Astrocyte (in vitro differentiated cells and primary cell): ENCODE data around the gene NELFB. TPM values are rescaled to one million over a fixed set of nuclear protein-coding genes. Genes with fewer than 3 reads are reported as not detected.

Experiments
- DNase-seq: peaks from one replicate; pipeline ENCODE4 v3.0.0-alpha.2; 2010; ENCODE audit warnings: low read depth
- FAIRE-seq: peaks from 2 replicates; lab custom pipeline; 2011; peaks lifted over from hg19 to GRCh38; lab: Jason Lieb, UNC
- H2AFZ ChIP-seq: 2 replicates; pipeline ENCODE4 v1.6.0; 2012; ENCODE audit warnings: low read depth, low read length, inconsistent platforms
- H3K27ac ChIP-seq: 2 replicates; pipeline ENCODE4 v1.5.1; 2011; ENCODE audit warnings: low read depth, low read length, inconsistent platforms
- H3K27me3 ChIP-seq: 2 replicates; pipeline ENCODE4 v1.6.0; 2011; ENCODE audit warnings: low read length, inconsistent platforms; ENCODE audit not compliant: insufficient read depth
- H3K36me3 ChIP-seq: 2 replicates; pipeline ENCODE4 v1.5.1; 2011; ENCODE audit warnings: low read length, inconsistent platforms; ENCODE audit not compliant: insufficient read depth
- H3K4me1 ChIP-seq: 2 replicates; pipeline ENCODE4 v1.5.1; 2011; ENCODE audit warnings: low read length, inconsistent platforms; ENCODE audit not compliant: insufficient read depth
- H3K4me2 ChIP-seq: 2 replicates; pipeline ENCODE4 v1.6.0; 2012; ENCODE audit warnings: low read length, inconsistent platforms
- H3K4me3 ChIP-seq: 2 replicates; pipeline ENCODE4 v1.5.1; 2011; ENCODE audit warnings: low read depth, mild to moderate bottlenecking, low read length, inconsistent platforms; ENCODE audit not compliant: insufficient read depth
- H3K79me2 ChIP-seq: 2 replicates; pipeline ENCODE4 v1.6.0; 2012; ENCODE audit warnings: mild to moderate bottlenecking, low read length, inconsistent platforms; ENCODE audit not compliant: insufficient read depth
- H3K9ac ChIP-seq: 2 replicates; pipeline ENCODE4 v1.6.0; 2012; ENCODE audit warnings: mild to moderate bottlenecking, low read length, inconsistent platforms
- H3K9me3 ChIP-seq: 2 replicates; pipeline ENCODE4 v1.5.1; 2012; ENCODE audit warnings: low read depth, mild to moderate bottlenecking, low read length, inconsistent platforms; ENCODE audit not compliant: insufficient read depth
- H4K20me1 ChIP-seq: 2 replicates; pipeline ENCODE4 v1.6.0; 2012; ENCODE audit warnings: low read length, inconsistent platforms; ENCODE audit not compliant: insufficient read depth
- H3K27ac Mint-ChIP-seq: one replicate; pipeline ENCODE4 v1.8.0; 2021; ENCODE audit warnings: mild to moderate bottlenecking, mixed read lengths; ENCODE audit not compliant: unreplicated experiment
- H3K27me3 Mint-ChIP-seq: one replicate; pipeline ENCODE4 v1.8.0; 2021; ENCODE audit warnings: low read depth, mixed read lengths; ENCODE audit not compliant: unreplicated experiment
- H3K36me3 Mint-ChIP-seq: one replicate; pipeline ENCODE4 v1.8.0; 2021; ENCODE audit warnings: low read depth, mixed read lengths; ENCODE audit not compliant: unreplicated experiment
- H3K4me1 Mint-ChIP-seq: one replicate; pipeline ENCODE4 v1.8.0; 2021; ENCODE audit warnings: low read depth, mixed read lengths; ENCODE audit not compliant: unreplicated experiment
- H3K4me3 Mint-ChIP-seq: one replicate; pipeline ENCODE4 v1.8.0; 2021; ENCODE audit warnings: mild to moderate bottlenecking, moderate library complexity, mixed read lengths; ENCODE audit not compliant: unreplicated experiment
- H3K9me3 Mint-ChIP-seq: one replicate; pipeline ENCODE4 v1.8.0; 2021; ENCODE audit warnings: mild to moderate bottlenecking, mixed read lengths; ENCODE audit not compliant: unreplicated experiment
- CTCF ChIP-seq: IDR thresholded peaks from 2 replicates; pipeline ENCODE4 v1.5.1; 2011; ENCODE audit warnings: low read depth, mild to moderate bottlenecking, inconsistent platforms, low read length, moderate library complexity; ENCODE audit not compliant: insufficient read depth
- EZH2 ChIP-seq: IDR thresholded peaks from 2 replicates; pipeline ENCODE4 v1.6.1; 2012; ENCODE audit warnings: mild to moderate bottlenecking, low read length, inconsistent platforms; ENCODE audit not compliant: insufficient read depth
- total RNA-seq: library from RNA; stranded (reverse); gene quantifications from 2 replicates; pipeline ENCODE4 v1.2.1, GENCODE V29; 2021

Gene NELFB
- total RNA-seq, 1 donor from 2014 or later: 48.9 TPM

GRCh38 chr9:137240318-137240840, 14.7 kb upstream of the NELFB start:
- H3K27ac ChIP-seq: peak overlapping the region; percentile 87
- peak overlapping the region; percentile 84 for H3K4me3 Mint-ChIP-seq
- no peaks in the 10 kb centered on the region for H3K9me3 ChIP-seq
- no peak overlapping the region for H3K27ac Mint-ChIP-seq
- peaks cover 62% of the 10 kb centered on the region for H4K20me1 ChIP-seq
- TF ChIP-seq EZH2 (no peak), CTCF (no peak)
- FAIRE-seq: no peak
- peaks cover 19% of the 10 kb centered on the region for H3K4me1 Mint-ChIP-seq
- H3K36me3 Mint-ChIP-seq: peaks cover 8% of the 10 kb centered on the region
- DNase-seq: peak; percentile 52
- H2AFZ ChIP-seq: peak overlapping the region; percentile 71
- no peaks in the 10 kb centered on the region for H3K9me3 Mint-ChIP-seq
- H3K9ac ChIP-seq: peak overlapping the region; percentile 85
- H3K4me3 ChIP-seq: peak overlapping the region; percentile 80
- H3K4me2 ChIP-seq: peak overlapping the region; percentile 93
- H3K36me3 ChIP-seq: peaks cover 9% of the 10 kb centered on the region
- H3K79me2 ChIP-seq: peaks cover 54% of the 10 kb centered on the region
- H3K27me3 ChIP-seq: no peaks in the 10 kb centered on the region
- no peaks in the 10 kb centered on the region for H3K27me3 Mint-ChIP-seq
- peaks cover 25% of the 10 kb centered on the region for H3K4me1 ChIP-seq

DNA sequence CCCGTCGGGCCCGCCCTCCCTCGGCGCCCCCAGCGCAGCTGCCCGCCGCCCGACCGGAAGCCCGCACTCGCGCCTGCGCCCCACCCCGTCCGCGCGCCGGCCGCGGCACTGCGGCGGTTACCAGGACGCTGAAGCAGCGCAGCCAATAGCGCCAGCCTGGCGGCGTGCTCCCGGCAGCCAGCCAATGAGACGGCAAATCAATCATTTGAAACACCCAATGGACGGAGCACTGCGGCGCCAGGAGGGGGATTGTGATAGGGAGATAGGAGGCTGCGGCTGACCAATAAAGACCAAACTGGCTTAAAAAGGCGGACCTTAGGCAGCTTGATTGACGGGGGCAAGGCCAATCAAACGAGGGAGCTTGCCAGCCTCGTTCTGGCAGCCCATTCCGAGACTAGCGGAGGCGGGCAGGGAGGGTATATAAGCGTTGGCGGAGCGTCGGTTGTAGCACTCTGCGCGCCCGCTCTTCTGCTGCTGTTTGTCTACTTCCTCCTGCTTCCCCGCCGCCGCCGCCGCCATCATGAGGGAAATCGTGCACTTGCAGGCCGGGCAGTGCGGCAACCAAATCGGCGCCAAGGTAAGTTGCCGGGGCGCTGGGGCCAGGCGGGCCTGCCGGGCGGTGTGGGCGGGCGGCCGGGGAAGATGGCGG, 14.2 kb upstream of the NELFB start, which contains the start of gene TUBB4B:
TSS of gene TUBB4B (plus strand) at position 447 of the 649 bp plus-strand sequence. CDS start at position 521, 74 bp downstream.
- peaks cover 19% of the 10 kb centered on the region for H3K4me1 Mint-ChIP-seq
- H2AFZ ChIP-seq: peak within 1 kb of the TSS; percentile 71
- peak; percentile 100 for DNase-seq
- peak within 1 kb of the TSS; percentile 82 for H3K4me3 ChIP-seq
- H3K4me1 ChIP-seq: peaks cover 25% of the 10 kb centered on the region
- H4K20me1 ChIP-seq: peaks cover 62% of the 10 kb centered on the region
- H3K36me3 ChIP-seq: peaks cover 9% of the 10 kb centered on the region
- TF ChIP-seq CTCF (no peak), EZH2 (no peak)
- H3K27ac Mint-ChIP-seq: peak within 1 kb of the TSS; percentile 80
- peak within 1 kb of the TSS; percentile 88 for H3K9ac ChIP-seq
- H3K27me3 ChIP-seq: no peaks in the 10 kb centered on the region
- peaks cover 8% of the 10 kb centered on the region for H3K36me3 Mint-ChIP-seq
- peak; percentile 45 for FAIRE-seq
- H3K27ac ChIP-seq: peak within 1 kb of the TSS; percentile 87
- no peaks in the 10 kb centered on the region for H3K9me3 ChIP-seq
- H3K4me2 ChIP-seq: peak within 1 kb of the TSS; percentile 93
- H3K79me2 ChIP-seq: peaks cover 54% of the 10 kb centered on the region
- no peaks in the 10 kb centered on the region for H3K27me3 Mint-ChIP-seq
- H3K4me3 Mint-ChIP-seq: peak within 1 kb of the TSS; percentile 94
- H3K9me3 Mint-ChIP-seq: no peaks in the 10 kb centered on the region
